Measurements from ENCODE around the gene MMP20. TPM values are rescaled to one million over a fixed set of nuclear protein-coding genes. Genes with fewer than 3 reads are reported as not detected.

MMP20 gene
- total RNA-seq, 1 donor from 2014 or later: not detected

GRCh38 chr11:102592634-102593581 is 32.2 kb downstream of the MMP20 start:
- no peak for DNase-seq (ENCODE audit: low spot score)

DNA sequence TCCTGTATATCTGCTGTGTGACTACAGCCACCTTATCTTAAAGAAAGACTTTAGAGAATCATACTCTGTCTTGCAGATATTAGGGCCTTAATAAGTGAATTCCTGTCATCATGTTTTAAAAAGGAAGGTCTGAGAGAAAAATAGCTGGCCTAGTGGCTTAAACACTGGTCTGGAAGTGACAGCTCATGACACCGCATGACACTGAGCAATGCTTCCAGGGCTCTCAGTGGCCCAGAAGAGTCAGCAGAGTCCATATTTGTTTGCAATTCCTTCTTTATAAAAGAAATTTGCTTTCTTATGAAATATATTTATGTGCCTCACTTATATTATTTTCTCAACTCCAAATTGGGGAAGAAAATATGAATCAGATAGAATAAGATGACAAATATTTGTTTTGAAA is 33.0 kb downstream of the MMP20 start:
- no peak for DNase-seq (ENCODE audit: low spot score)

DNA sequence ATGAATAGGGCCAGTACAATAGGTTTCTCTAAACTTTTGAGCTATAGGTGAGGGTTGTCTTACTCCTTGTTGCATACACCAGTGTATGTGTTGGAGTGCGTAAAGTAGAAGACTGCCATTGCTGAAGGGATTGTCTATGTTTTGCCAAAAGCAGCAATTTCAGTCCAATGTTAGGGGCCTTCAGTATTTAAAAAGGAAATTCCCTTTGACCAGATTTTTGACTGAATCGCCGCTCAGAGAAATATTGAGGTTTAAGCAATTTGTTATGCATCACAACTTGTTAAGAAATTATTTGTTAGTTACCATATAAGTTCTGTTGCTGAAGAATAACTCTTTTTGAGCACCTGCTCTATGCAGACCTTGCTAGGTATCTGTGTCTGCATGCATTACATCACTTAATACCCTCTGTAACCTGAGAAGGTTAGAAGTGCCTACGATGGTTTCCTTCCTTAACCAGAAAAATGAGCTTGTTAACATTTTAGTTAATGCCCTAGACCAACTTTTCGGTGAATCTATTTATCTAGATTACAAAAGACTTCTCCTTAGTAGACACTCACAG is 33.9 kb downstream of the MMP20 start:
- DNase-seq (ENCODE audit: low spot score): no peak

DNA sequence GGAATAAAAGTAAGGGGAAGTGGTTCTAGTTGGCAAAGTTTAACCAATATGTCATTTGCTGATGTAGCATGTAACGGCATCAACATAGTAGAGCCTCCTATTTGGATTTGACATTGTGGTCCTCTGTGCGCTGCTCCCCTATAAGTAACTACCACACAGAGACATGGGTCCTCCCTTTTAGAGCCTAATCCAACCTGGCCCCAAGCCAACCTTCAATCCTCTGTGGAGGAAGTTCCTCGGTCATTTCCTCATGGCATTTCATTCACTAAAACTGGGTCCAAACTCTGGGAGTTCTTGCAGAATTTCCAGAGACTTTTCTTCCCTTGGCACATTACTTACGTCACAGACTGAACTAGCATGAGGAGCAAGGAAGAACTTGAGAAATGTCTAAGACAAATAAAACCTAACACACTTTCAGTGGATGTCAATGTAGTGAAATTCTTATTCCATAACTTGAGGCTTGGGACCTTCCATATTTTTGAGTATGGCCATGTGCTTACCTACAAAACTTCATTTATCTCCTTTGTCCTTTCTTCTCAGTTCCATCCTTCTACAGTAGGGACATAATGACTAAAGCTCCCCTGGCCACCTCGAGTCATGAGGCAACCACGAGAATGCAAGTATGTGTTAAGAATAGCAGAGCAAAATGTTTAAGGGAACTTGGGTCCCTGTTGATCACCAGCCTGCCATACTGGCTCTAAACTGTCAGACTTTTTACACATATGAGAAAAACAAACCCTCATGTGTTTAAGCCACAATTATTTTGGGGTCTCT is 34.7 kb downstream of the MMP20 start:
- no peak for DNase-seq (ENCODE audit: low spot score)

GRCh38 chr11:102589047-102589459 is 36.1 kb downstream of the MMP20 start:
- DNase-seq (ENCODE audit: low spot score): no peak

DNA sequence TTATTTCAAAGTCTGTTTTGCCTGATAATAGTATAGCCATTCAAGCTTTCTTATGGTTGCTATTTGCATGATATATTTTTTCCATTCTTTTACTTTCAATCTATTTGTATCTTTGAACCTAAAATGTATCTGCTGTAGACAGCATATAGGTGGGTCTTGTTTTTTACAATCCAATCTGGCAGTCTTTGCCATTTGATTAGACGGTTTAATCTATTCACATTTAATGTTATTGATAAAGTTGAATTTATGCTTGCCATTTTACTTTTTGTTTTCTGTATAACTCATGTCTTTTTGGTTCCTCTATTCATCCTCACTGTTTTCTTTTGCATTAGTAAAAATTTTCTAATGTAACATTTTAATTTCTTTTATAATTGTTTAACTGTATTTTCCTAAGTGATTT is 37.4 kb downstream of the MMP20 start:
- no peak for DNase-seq (ENCODE audit: low spot score)

GRCh38 chr11:102583141-102583873 is 41.8 kb downstream of the MMP20 start:
- no peak for DNase-seq (ENCODE audit: low spot score)

DNA sequence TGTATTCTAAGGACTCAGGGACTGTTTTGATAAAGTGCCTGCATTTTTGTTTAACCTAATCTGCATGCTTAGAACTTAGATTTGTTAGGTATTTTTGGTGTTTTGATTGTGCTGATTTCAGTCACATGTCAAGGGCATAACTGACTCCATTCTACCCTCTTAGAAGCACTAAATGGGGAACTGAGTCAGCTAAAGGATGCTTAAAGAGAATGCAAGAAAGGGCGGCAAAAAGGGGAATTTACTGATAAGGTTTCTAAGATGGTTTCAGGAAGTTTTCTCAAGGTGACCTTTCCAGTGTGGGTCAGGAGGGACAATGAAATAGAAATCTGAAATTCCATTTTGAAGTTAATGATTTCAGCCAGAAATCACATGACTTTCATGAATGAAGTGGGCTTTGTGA is 43.0 kb downstream of the MMP20 start:
- no peak for DNase-seq (ENCODE audit: low spot score)

GRCh38 chr11:102581066-102581465 is 44.1 kb downstream of the MMP20 start:
- peak; percentile 19 for DNase-seq (ENCODE audit: low spot score)

DNA sequence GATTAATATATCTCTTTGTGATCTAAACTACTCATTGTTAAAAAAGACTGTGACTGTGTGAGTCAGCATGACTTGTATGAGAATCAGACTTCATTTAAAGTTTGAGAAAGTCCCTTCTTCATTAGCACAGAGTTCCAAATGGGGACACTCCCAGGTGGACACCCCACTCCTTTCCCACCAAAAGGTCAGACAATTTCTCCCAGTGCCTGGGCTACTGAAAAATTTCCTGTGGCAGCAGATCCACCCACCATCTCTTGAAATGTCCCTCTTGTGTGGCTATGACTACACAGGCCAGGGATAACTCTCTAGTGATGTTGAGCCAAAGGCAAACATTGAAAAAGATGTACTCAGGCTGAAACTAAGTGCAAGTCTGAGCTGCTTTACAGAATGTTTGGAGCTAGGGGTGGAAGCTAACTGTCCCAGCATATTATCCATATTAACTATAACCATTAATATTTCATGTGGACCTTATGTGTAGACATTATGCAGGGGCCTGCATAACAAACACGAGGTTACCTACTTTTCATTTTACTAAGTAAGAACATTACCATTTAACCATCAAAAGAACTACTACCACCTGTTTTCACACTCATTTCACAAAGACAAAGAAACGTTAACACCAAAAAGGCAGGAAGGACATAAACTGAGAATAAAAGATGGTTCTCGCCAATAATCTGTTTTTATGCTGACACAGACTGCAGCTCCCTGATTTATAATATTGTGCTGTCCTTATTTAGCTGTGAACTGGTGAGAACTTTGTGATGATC is 44.8 kb downstream of the MMP20 start:
- no peak for DNase-seq (ENCODE audit: low spot score)

DNA sequence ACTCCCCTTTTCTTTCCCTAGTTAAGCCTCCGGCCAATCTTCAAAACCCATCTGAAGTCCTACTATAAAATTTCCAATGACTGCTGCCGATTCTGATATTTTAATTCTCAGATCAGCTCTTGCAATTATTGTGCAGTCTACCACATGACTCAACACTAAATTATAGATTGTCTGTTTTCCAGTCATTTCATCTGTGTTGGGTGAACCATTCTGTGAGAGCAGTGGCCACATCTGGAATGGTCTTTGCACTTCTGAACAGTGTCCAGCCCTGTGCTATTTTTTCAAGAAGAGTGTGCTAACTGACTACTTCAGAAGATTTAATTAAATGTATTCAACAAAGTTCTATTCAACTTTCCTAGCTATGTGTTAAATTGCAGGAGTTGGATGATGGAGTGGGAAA is 47.4 kb downstream of the MMP20 start:
- no peak for DNase-seq (ENCODE audit: low spot score)

DNA sequence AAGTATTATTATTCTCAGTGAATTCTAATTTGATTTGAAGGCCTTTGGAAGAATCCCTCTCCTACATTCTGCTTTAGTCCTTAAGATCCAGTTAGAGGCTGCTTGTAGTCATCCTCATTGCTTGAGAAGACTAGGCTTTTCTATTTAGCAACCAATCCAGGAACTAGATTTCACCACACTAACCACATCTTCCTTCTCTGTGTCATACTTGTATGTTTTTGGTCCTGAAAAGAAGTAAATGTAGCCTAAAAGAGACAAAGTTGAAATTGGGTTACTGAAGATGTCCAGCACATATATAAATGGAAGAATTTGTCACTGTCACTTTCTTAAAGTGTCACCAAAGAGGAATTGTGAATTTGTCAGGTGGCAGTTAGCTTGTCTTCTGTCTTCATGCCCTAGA is 48.0 kb downstream of the MMP20 start:
- no peak for DNase-seq (ENCODE audit: low spot score)

- DNase-seq (ENCODE audit: low spot score): no peak
Measured at GRCh38 chr11:102576350-102576749, 48.8 kb downstream of the MMP20 start.

GRCh38 chr11:102575012-102575411 is 50.1 kb downstream of the MMP20 start:
- no peak for DNase-seq (ENCODE audit: low spot score)

GRCh38 chr11:102573851-102574250 is 51.3 kb downstream of the MMP20 start:
- no peak for DNase-seq (ENCODE audit: low spot score)

DNA sequence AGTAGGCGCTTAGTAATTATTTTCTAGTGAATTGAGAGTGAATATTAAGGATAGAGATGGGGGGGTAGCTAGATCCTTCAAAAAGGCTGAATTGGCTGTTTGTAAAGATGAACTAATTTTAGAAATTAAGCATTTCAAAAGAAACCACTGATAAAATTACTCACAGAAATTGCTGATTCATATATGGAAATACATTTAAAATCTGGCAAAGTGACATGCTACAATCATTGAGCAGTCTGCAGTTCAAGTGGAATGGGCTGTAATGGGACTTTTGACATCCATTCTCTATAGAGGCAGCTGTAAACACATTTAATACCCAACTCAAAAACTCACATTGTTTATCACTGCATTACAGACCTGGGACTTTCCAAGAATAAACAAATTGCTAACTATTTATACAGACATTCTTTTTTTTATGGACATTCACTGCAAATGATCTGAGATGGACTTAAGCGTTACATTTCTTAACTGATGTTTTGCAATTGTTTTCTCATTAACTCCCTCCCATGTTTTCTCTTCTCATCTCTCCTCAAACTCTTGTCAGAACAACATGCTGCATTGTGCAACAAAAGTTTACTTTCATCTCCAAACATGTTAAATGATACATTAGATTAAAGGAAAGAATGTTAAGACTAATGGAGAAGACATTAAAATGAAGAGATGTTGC is 52.4 kb downstream of the MMP20 start:
- no peak for DNase-seq (ENCODE audit: low spot score)

DNA sequence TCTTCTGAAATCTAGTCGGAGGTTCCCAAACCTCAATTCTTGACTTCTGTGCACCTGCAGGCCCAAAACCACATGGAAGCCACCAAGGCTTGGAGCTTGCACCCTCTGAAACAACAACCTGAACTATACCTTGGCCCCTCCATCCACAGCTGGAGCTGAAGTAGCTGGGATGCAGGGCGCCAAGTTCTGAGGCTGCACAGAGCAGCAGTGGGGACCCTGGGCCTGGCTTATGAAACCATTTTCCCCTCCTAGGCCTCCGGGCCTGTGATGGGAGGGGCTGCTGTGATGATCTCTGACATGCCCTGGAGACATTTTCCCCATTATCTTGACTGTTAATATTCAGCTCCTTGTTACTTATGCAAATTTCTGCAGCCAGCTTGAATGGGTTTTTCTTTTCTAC is 56.3 kb downstream of the MMP20 start:
- DNase-seq (ENCODE audit: low spot score): no peak

DNA sequence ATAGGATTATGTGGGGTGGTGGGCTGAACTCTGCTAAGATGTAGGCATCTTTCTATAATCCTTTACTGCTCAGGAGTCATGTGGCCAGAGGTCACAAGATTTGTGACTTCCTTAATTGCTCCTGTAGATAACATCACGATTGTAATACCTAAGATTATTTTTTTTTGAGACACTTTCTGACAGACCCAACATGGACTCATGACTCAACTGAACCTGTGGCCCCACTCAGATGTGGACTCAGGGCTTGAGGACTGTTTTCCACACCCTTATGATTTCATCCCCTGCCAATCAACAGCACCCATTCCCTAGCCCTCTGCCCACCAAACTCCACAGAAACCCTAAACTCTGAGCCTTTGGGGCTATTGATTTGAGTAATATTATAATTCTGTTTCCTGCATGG is 59.0 kb downstream of the MMP20 start:
- DNase-seq (ENCODE audit: low spot score): no peak

GRCh38 chr11:102564110-102564509 is 61.0 kb downstream of the MMP20 start:
- DNase-seq (ENCODE audit: low spot score): peak; percentile 34

GRCh38 chr11:102561636-102562035 is 63.5 kb downstream of the MMP20 start:
- DNase-seq (ENCODE audit: low spot score): no peak

Data from umbilical cord (tissue), 2 donors.